ENCODE results near the gene SLC35F1.

Gene SLC35F1

GRCh38 chr6:118186672-118187567 is 279.9 kb downstream of the SLC35F1 start:
- DNase-seq (ENCODE audit: low read depth in 1 of 2, low spot score in 1 of 2): no peak

- DNase-seq (ENCODE audit: low read depth in 1 of 2, low spot score in 1 of 2): no peak
Observed at GRCh38 chr6:118187568-118188164, 280.6 kb downstream of the SLC35F1 start.

GRCh38 chr6:118188561-118188960 is 281.5 kb downstream of the SLC35F1 start:
- no peak for DNase-seq (ENCODE audit: low read depth in 1 of 2, low spot score in 1 of 2)

- DNase-seq (ENCODE audit: low read depth in 1 of 2, low spot score in 1 of 2): no peak
Observed at GRCh38 chr6:118197539-118197938, 290.5 kb downstream of the SLC35F1 start.

GRCh38 chr6:118198746-118199145 is 291.7 kb downstream of the SLC35F1 start:
- DNase-seq (ENCODE audit: low read depth in 1 of 2, low spot score in 1 of 2): no peak

GRCh38 chr6:118200160-118200559 is 293.1 kb downstream of the SLC35F1 start:
- DNase-seq (ENCODE audit: low read depth in 1 of 2, low spot score in 1 of 2): no peak

GRCh38 chr6:118202517-118202916 is 295.5 kb downstream of the SLC35F1 start:
- DNase-seq (ENCODE audit: low read depth in 1 of 2, low spot score in 1 of 2): no peak

- no peak for DNase-seq (ENCODE audit: low read depth in 1 of 2, low spot score in 1 of 2)
Observed at GRCh38 chr6:118203545-118203944, 296.5 kb downstream of the SLC35F1 start.

GRCh38 chr6:118206221-118206620 is 299.2 kb downstream of the SLC35F1 start:
- DNase-seq (ENCODE audit: low read depth in 1 of 2, low spot score in 1 of 2): no peak

GRCh38 chr6:118207947-118208346 is 300.9 kb downstream of the SLC35F1 start:
- DNase-seq (ENCODE audit: low read depth in 1 of 2, low spot score in 1 of 2): no peak

GRCh38 chr6:118212451-118213173 is 305.5 kb downstream of the SLC35F1 start:
- DNase-seq (ENCODE audit: low read depth in 1 of 2, low spot score in 1 of 2): no peak

- no peak for DNase-seq (ENCODE audit: low read depth in 1 of 2, low spot score in 1 of 2)
Observed at GRCh38 chr6:118215269-118215668, 308.2 kb downstream of the SLC35F1 start.

- no peak for DNase-seq (ENCODE audit: low read depth in 1 of 2, low spot score in 1 of 2)
Observed at GRCh38 chr6:118216751-118217150, 309.7 kb downstream of the SLC35F1 start.

- no peak for DNase-seq (ENCODE audit: low read depth in 1 of 2, low spot score in 1 of 2)
Observed at GRCh38 chr6:118218156-118218555, 311.1 kb downstream of the SLC35F1 start.

GRCh38 chr6:118220429-118221128 is 313.5 kb downstream of the SLC35F1 start:
- no peak for DNase-seq (ENCODE audit: low read depth in 1 of 2, low spot score in 1 of 2)

GRCh38 chr6:118223316-118223715 is 316.3 kb downstream of the SLC35F1 start:
- DNase-seq (ENCODE audit: low read depth in 1 of 2, low spot score in 1 of 2): no peak

- no peak for DNase-seq (ENCODE audit: low read depth in 1 of 2, low spot score in 1 of 2)
Observed at GRCh38 chr6:118228886-118229285, 321.8 kb downstream of the SLC35F1 start.

- DNase-seq (ENCODE audit: low read depth in 1 of 2, low spot score in 1 of 2): no peak
Observed at GRCh38 chr6:118240878-118241528, 333.9 kb downstream of the SLC35F1 start.

- DNase-seq (ENCODE audit: low read depth in 1 of 2, low spot score in 1 of 2): no peak
Observed at GRCh38 chr6:118246406-118246805, 339.3 kb downstream of the SLC35F1 start.

GRCh38 chr6:118248171-118248570 is 341.1 kb downstream of the SLC35F1 start:
- no peak for DNase-seq (ENCODE audit: low read depth in 1 of 2, low spot score in 1 of 2)

GRCh38 chr6:118249680-118250079 is 342.6 kb downstream of the SLC35F1 start:
- no peak for DNase-seq (ENCODE audit: low read depth in 1 of 2, low spot score in 1 of 2)
